BE2C (cell line): ENCODE data around the gene LLGL1.

ENCODE experiments used
- DNase-seq: peaks from one replicate; pipeline ENCODE4 v3.0.0-alpha.2; 2020
- H3K27me3 ChIP-seq: fragments of 250-450 bp; sonication (Bioruptor Pico); 2 replicates; pipeline ENCODE4 v1.5.1; 2020; ENCODE audit warnings: mild to moderate bottlenecking
- H3K36me3 ChIP-seq: fragments of 250-450 bp; sonication (Bioruptor Pico); 2 replicates; pipeline ENCODE4 v1.5.1; 2020; ENCODE audit warnings: mild to moderate bottlenecking
- H3K4me1 ChIP-seq: fragments of 250-450 bp; sonication (Bioruptor Pico); 2 replicates; pipeline ENCODE4 v1.5.1; 2020
- H3K4me3 ChIP-seq: 2 replicates; pipeline ENCODE4 v1.5.1; 2011; ENCODE audit warnings: low read depth, low read length
- H3K9me3 ChIP-seq: fragments of 250-450 bp; sonication (Bioruptor Pico); 2 replicates; pipeline ENCODE4 v1.5.1; 2020
- CTCF ChIP-seq: IDR thresholded peaks from 2 replicates; pipeline ENCODE4 v1.5.1; 2012; ENCODE audit warnings: mild to moderate bottlenecking, low read depth, low read length

Gene LLGL1

GRCh38 chr17:18197535-18198194 is 27.8 kb upstream of the LLGL1 start:
- H3K27me3 ChIP-seq = no peaks in the 10 kb centered on the region
- no peaks in the 10 kb centered on the region for H3K4me1 ChIP-seq
- no peak for TF ChIP-seq CTCF
- DNase-seq = no peak
- H3K9me3 ChIP-seq = no peaks in the 10 kb centered on the region
- peaks cover 18% of the 10 kb centered on the region for H3K36me3 ChIP-seq
- H3K4me3 ChIP-seq = no peak overlapping the region

GRCh38 chr17:18198530-18198929 is 26.9 kb upstream of the LLGL1 start:
- Histone ChIP-seq H3K4me3 (no peak overlapping the region), H3K36me3 (peaks cover 18% of the 10 kb centered on the region), H3K4me1 (no peaks in the 10 kb centered on the region), H3K27me3 (no peaks in the 10 kb centered on the region), H3K9me3 (no peaks in the 10 kb centered on the region)
- no peak for DNase-seq
- no peak for TF ChIP-seq CTCF

GRCh38 chr17:18201108-18201507 is 24.3 kb upstream of the LLGL1 start:
- no peaks in the 10 kb centered on the region for H3K9me3 ChIP-seq
- peaks cover 9% of the 10 kb centered on the region for H3K36me3 ChIP-seq
- TF ChIP-seq CTCF = no peak
- H3K4me3 ChIP-seq = no peak overlapping the region
- DNase-seq = no peak
- H3K4me1 ChIP-seq = no peaks in the 10 kb centered on the region
- no peaks in the 10 kb centered on the region for H3K27me3 ChIP-seq

- H3K36me3 ChIP-seq = peaks cover 11% of the 10 kb centered on the region
- H3K9me3 ChIP-seq = no peaks in the 10 kb centered on the region
- H3K4me1 ChIP-seq = no peaks in the 10 kb centered on the region
- H3K27me3 ChIP-seq = no peaks in the 10 kb centered on the region
- no peak for DNase-seq
- no peak for TF ChIP-seq CTCF
- H3K4me3 ChIP-seq = no peak overlapping the region
Measured at GRCh38 chr17:18203308-18203707, 22.1 kb upstream of the LLGL1 start.

- no peak for DNase-seq
- no peak overlapping the region for H3K4me3 ChIP-seq
- H3K36me3 ChIP-seq = peaks cover 11% of the 10 kb centered on the region
- no peaks in the 10 kb centered on the region for H3K27me3 ChIP-seq
- no peak for TF ChIP-seq CTCF
- no peaks in the 10 kb centered on the region for H3K9me3 ChIP-seq
- no peaks in the 10 kb centered on the region for H3K4me1 ChIP-seq
Measured at GRCh38 chr17:18205861-18206260, 19.6 kb upstream of the LLGL1 start.

GRCh38 chr17:18206962-18207361 is 18.5 kb upstream of the LLGL1 start:
- H3K36me3 ChIP-seq = peaks cover 11% of the 10 kb centered on the region
- DNase-seq = no peak
- TF ChIP-seq CTCF = no peak

More at GRCh38 chr17:18206962-18207361, 18.5 kb upstream of the LLGL1 start:
- Histone ChIP-seq H3K4me1 (no peaks in the 10 kb centered on the region), H3K9me3 (no peaks in the 10 kb centered on the region), H3K4me3 (no peak overlapping the region), H3K27me3 (no peaks in the 10 kb centered on the region)
